Smooth muscle cell (in vitro differentiated cells): ENCODE measurements around the gene CAMTA1. TPM values are rescaled to one million over a fixed set of nuclear protein-coding genes. Genes with fewer than 3 reads are reported as not detected.

Experiments
- DNase-seq: peaks from one replicate; lab custom pipeline; 2025; ENCODE audit not compliant: unreplicated experiment; lab: John Stamatoyannopoulos, UW
- H2AFZ ChIP-seq: fragments of 200-600 bp; sonication (generic); 2 replicates; pipeline ENCODE4 v1.6.0; 2016; ENCODE audit warnings: antibody characterized with exemption, low read depth, mild to moderate bottlenecking
- H3F3A ChIP-seq: fragments of 200-600 bp; sonication (generic); 2 replicates; pipeline ENCODE4 v1.6.0; 2017; ENCODE audit warnings: antibody characterized with exemption, low read depth
- H3K27ac ChIP-seq: fragments of 200-600 bp; sonication (generic); 2 replicates; pipeline ENCODE4 v1.5.1; 2016; ENCODE audit warnings: low read depth, mild to moderate bottlenecking
- H3K27me3 ChIP-seq: fragments of 200-600 bp; sonication (generic); 2 replicates; pipeline ENCODE4 v1.6.1; 2016; ENCODE audit warnings: low read depth, mild to moderate bottlenecking
- H3K36me3 ChIP-seq: fragments of 200-600 bp; sonication (generic); 2 replicates; pipeline ENCODE4 v1.5.1; 2016; ENCODE audit warnings: low read depth
- H3K4me1 ChIP-seq: fragments of 200-600 bp; sonication (generic); 2 replicates; pipeline ENCODE4 v1.5.1; 2016; ENCODE audit warnings: low read depth
- H3K4me2 ChIP-seq: fragments of 200-600 bp; sonication (generic); 2 replicates; pipeline ENCODE4 v1.6.0; 2016; ENCODE audit warnings: mild to moderate bottlenecking
- H3K4me3 ChIP-seq: fragments of 200-600 bp; sonication (generic); 2 replicates; pipeline ENCODE4 v1.5.1; 2016; ENCODE audit warnings: mild to moderate bottlenecking
- H3K79me2 ChIP-seq: fragments of 200-600 bp; sonication (generic); 2 replicates; pipeline ENCODE4 v1.6.0; 2016; ENCODE audit warnings: low read depth, mild to moderate bottlenecking
- H3K9ac ChIP-seq: fragments of 200-600 bp; sonication (generic); 2 replicates; pipeline ENCODE4 v1.6.0; 2016; ENCODE audit warnings: low read depth
- H3K9me3 ChIP-seq: fragments of 200-600 bp; sonication (generic); replicated peaks from 2 replicates; pipeline ENCODE4 v1.5.1; 2016; ENCODE audit warnings: low read depth
- H4K20me1 ChIP-seq: fragments of 200-600 bp; sonication (generic); 2 replicates; pipeline ENCODE4 v1.6.0; 2016; ENCODE audit warnings: low read depth
- WGBS: methylation state at CpG from one replicate; pipeline ENCODE4 v1.1.7; 2016; ENCODE audit warnings: low lambda C conversion rate; 5-methylcytosine and 5-hydroxymethylcytosine counted together
- polyA plus RNA-seq: library from polyadenylated mRNA; unstranded; fragments of >200 nt; fragmentation: Nextera tagmentation; extraction: Ambion mirVana; gene quantifications from 2 replicates; pipeline ENCODE4 v1.2.1, GENCODE V29; 2016
- total RNA-seq: library from RNA; depleted of rRNA; stranded (reverse); fragments of >200 nt; gene quantifications from 2 replicates; pipeline ENCODE4 v1.2.3, GENCODE V29; 2014
- TF ChIP-seq, protein P1 (sequence below): fragments of 200-600 bp; sonication (generic); IDR thresholded peaks from 2 replicates; pipeline ENCODE4 v1.5.1; 2017; ENCODE audit warnings: borderline replicate concordance, mild to moderate bottlenecking, antibody characterized with exemption; ENCODE audit not compliant: insufficient read depth, poor library complexity, severe bottlenecking

Gene CAMTA1
- total and polyA plus RNA-seq, 2 experiments from 2014 or later: 139 to 145 TPM

DNA sequence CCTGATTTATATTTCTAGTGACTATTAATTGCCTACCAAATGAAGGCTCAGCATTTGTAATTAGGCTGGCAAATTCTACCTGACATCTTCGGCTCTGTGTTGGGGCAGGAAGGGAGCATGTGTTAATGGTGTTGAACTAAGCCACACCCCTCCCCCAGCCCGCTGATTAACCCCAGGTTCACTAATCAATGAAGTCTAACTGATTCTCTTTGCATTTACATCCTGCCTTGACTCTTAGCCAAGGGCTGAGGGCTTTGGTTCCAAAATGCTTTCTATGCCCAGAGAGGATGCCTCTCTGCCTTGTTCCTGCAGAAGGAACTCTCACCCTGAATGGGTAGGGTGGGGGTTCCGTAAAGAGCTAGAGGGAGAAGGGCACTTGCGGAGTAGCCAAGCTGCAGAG lies 393.1 kb downstream of the CAMTA1 start:
- TF ChIP-seq, protein P1, sequence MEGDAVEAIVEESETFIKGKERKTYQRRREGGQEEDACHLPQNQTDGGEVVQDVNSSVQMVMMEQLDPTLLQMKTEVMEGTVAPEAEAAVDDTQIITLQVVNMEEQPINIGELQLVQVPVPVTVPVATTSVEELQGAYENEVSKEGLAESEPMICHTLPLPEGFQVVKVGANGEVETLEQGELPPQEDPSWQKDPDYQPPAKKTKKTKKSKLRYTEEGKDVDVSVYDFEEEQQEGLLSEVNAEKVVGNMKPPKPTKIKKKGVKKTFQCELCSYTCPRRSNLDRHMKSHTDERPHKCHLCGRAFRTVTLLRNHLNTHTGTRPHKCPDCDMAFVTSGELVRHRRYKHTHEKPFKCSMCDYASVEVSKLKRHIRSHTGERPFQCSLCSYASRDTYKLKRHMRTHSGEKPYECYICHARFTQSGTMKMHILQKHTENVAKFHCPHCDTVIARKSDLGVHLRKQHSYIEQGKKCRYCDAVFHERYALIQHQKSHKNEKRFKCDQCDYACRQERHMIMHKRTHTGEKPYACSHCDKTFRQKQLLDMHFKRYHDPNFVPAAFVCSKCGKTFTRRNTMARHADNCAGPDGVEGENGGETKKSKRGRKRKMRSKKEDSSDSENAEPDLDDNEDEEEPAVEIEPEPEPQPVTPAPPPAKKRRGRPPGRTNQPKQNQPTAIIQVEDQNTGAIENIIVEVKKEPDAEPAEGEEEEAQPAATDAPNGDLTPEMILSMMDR: no peak
- Histone ChIP-seq H2AFZ (no peak overlapping the region), H3K36me3 (no peaks in the 10 kb centered on the region), H3K9me3 (peaks cover 9% of the 10 kb centered on the region), H3K9ac (no peak overlapping the region), H3K27me3 (no peaks in the 10 kb centered on the region), H3K4me3 (no peak overlapping the region), H3K79me2 (no peaks in the 10 kb centered on the region), H3K4me1 (no peaks in the 10 kb centered on the region), H3K4me2 (no peak overlapping the region), H3F3A (no peaks in the 10 kb centered on the region), H4K20me1 (no peaks in the 10 kb centered on the region), H3K27ac (no peak overlapping the region)
- WGBS: 81% methylated on average over 4 of the region's 4 CpGs
- no peak for DNase-seq

DNA sequence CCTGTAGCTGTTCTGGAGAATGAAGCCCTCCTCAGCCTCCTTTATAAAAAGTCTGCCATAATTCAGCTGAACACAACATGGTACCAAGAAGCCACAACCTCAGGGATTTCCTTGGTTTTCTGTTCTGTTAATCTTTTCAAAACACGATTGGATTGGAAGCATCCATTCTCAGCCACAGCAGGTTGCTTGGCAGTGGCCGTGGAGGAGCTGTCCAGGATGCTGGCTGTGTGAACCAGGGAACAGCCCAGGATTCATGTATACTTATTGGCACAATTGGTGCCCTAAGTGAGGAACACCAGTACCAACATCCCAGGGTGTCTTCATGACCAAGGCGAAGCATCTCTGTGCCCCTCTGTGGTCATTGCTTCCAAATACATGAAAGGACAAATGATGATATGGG lies 393.5 kb downstream of the CAMTA1 start:
- H3K79me2 ChIP-seq: no peaks in the 10 kb centered on the region
- no peak overlapping the region for H3K27ac ChIP-seq
- H3K9ac ChIP-seq: no peak overlapping the region
- peaks cover 9% of the 10 kb centered on the region for H3K9me3 ChIP-seq
- H4K20me1 ChIP-seq: no peaks in the 10 kb centered on the region
- H3K36me3 ChIP-seq: no peaks in the 10 kb centered on the region
- 86% methylated on average over 3 of the region's 3 CpGs for WGBS
- no peak overlapping the region for H3K4me3 ChIP-seq
- no peaks in the 10 kb centered on the region for H3K4me1 ChIP-seq
- TF ChIP-seq, protein P1: no peak
- no peaks in the 10 kb centered on the region for H3F3A ChIP-seq
- no peak overlapping the region for H3K4me2 ChIP-seq
- no peak for DNase-seq
- H2AFZ ChIP-seq: no peak overlapping the region
- H3K27me3 ChIP-seq: no peaks in the 10 kb centered on the region

DNA sequence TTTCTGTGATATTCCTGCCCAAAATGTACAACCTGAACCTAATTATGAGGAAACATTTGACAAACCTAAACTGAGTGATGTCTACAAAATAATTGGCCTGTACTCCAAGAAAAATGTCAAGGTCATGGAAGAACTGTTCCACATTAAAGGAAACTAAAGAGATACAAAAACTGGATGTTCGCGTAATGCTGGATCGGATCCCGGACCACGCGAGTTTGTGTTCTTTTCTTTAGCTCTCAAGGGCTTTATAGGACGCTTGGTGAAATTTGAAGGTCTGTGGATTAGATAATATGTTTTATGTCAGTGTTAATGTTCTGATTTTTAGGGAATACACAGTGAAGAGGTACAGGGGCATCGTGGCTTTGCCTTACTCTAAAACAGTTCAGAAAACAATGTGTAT lies 400.5 kb downstream of the CAMTA1 start:
- Histone ChIP-seq H3K27me3 (peaks cover 2% of the 10 kb centered on the region), H3K4me1 (no peaks in the 10 kb centered on the region), H3K4me3 (no peak overlapping the region), H2AFZ (no peak overlapping the region), H3K4me2 (no peak overlapping the region), H3K36me3 (no peaks in the 10 kb centered on the region), H4K20me1 (no peaks in the 10 kb centered on the region), H3K79me2 (no peaks in the 10 kb centered on the region), H3K9me3 (peaks cover 8% of the 10 kb centered on the region), H3K27ac (no peak overlapping the region), H3K9ac (no peak overlapping the region), H3F3A (no peaks in the 10 kb centered on the region)
- TF ChIP-seq, protein P1: no peak
- no peak for DNase-seq
- WGBS: 90% methylated on average over 8 of the region's 8 CpGs

DNA sequence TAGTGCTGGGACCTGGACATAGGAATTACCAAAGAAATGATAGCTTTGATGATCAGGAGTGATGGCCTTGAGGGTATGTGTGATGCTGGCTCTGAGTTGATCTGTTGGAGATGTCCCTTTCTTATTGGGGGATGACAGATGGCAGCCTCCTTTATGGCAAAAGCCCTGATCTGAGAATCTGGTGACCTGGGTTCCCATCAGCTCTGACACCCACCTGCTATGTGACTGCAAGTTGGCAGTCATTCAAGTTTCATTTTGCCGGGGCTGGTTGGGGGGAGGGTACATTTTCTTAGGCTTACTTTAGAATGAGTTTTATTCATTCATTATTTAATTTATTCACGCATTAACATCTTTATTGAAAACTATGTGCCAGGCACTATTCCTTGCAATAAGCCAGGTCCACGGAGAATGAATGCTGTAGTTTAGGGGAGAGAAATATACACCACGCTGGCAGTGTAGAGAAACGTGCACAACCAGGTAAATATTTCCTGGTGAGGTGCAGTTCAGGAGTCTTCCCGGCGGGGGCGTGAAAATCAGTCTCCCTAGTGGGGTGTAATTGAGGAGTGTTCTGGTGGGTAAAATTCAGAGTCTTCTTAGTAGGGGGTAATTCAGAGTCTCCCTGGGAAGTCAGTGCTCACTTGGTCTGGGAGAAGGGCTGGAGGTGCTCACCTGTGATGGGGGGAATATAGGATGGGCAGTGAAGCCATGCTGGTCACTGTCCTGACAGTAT lies 401.3 kb downstream of the CAMTA1 start:
- no peak for DNase-seq
- TF ChIP-seq, protein P1: no peak
- Histone ChIP-seq H3K79me2 (no peaks in the 10 kb centered on the region), H3K4me3 (no peak overlapping the region), H3K4me1 (no peaks in the 10 kb centered on the region), H3K27me3 (peaks cover 3% of the 10 kb centered on the region), H3K27ac (no peak overlapping the region), H3K9ac (no peak overlapping the region), H3K36me3 (no peaks in the 10 kb centered on the region), H3F3A (no peaks in the 10 kb centered on the region), H2AFZ (no peak overlapping the region), H3K9me3 (peaks cover under 1% of the 10 kb centered on the region), H3K4me2 (no peak overlapping the region), H4K20me1 (no peaks in the 10 kb centered on the region)
- 69% methylated on average over 8 of the region's 8 CpGs for WGBS
